OCI-LY3 (cell line): Measurements from ENCODE around the gene MSMP.

ENCODE experiments used
- CTCF ChIP-seq: fragments of 200-600, 300-600 bp; sonication (generic); IDR thresholded peaks from 2 replicates; pipeline ENCODE4 v1.5.1; 2014; ENCODE audit warnings: antibody characterized with exemption, low read length, low read depth
- EZH2phosphoT487 ChIP-seq: fragments of 200-600 bp; shearing (Covaris generic); IDR thresholded peaks from 2 replicates; pipeline ENCODE4 v1.6.1; 2018; ENCODE audit warnings: antibody characterized with exemption, mixed run types, low read depth

- no peak for TF ChIP-seq CTCF
- no peak for TF ChIP-seq EZH2phosphoT487
Measured at GRCh38 chr9:35757892-35758275, 3.8 kb upstream of the MSMP start.
